Non-pigmented ciliary epithelial cell (primary cell): ENCODE measurements around the gene CREBBP.

Experiments used
- DNase-seq: peaks from one replicate; pipeline ENCODE4 v3.0.0-alpha.2; 2010; ENCODE audit warnings: low read depth

Gene CREBBP

DNA sequence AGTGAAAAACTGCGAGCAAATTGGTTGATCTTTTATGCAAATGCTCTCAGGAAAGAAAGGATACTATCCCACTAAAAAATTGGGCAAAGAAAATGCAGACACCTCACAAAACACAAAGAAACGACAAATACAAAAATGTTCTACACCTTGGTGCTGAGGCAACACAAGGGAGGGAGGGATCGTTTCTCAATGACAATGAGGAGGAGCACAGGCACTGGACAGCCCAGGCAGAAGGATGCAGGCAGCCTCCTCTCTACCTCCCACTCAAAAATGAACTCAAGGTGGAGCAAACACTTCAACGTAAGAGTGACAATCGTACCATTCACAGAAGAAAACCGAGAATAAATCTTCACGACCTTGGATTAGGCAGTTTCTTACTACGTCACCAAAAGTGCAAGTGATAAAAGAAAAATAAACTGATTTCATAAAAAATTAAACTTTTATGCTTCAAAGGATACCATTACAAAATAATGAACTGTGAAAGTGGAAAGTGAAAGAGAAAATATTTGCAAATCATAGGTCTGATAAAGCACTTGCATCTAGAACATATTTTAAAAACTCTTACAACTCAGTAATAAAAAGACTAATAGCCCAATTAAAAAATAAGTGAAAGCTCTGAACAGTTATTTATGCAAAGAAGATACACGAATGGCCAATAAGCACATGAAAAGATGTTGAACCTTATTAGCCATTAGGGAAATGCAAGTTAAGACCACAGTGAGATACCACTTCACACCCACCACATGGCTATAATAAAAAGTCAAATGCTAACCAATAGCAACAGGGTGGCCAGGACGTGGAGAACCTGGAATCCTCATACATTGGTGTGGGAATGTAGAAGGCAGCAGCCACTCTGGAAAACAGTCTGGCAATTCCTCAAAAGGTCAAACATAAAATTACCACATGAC lies 82.4 kb downstream of the CREBBP start:
- no peak for DNase-seq

DNA sequence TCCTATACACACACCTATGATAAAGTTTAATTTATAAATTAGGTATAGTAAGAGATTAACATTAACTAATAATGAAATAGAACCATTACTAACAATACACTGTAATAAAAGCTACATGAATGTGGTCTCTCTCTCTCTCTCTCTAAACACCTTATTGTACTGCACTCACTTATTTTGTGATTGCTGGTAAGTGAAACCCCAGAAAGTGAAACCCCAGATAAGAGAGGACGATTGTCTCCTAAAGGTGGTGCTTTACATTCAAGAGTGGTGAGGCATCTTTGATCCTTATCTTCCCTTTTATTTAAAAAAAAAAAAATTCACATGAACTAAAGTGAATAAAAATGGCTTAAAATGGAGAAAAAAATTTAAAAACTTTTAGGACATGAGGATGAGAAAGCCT lies 83.0 kb downstream of the CREBBP start:
- no peak for DNase-seq

DNA sequence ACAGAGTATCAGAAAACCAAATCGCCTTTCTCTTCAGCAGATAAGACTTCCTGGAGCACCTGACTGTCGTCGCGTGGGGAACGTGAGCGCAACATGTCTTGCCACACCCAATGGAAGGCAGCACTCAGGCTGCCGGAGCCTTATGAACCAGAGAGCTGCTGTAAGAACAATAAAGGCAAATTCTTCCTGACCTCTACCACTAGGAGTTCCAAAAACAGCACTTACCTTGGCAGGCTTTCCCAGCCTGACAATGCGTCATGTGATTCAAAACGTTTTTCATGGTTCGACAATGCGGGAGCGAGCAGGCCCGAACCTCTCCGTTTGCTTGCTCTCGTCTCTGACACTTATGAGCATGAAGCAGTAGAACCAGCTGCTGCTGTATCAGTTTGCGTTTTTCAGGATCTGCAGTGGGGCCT lies 87.3 kb downstream of the CREBBP start:
- no peak for DNase-seq

DNA sequence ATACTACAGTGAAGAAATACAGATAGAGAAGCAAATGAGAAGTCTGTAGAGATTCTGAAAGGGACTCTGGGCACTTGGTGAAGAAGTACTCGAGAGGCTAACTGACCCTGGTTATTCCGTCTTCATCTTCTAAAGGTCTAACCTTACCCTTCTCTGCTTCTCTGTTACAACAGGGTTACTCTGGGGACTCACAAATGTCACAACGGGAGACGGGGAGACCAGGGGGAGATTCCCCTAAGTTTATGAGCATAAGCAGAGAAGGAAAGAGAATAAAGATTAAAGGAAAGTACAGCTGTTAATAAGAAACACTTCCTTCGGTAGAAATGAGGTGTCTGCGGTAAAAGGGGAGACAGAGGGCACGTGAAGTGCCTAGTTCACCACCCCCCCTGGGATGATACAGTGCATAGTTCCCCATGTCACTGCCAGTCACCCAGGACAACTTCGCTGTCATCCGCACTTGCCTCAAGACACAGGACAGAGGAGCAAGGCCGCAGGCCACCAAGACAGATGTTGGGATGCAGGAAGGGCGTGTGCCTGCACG lies 88.0 kb downstream of the CREBBP start:
- no peak for DNase-seq

DNA sequence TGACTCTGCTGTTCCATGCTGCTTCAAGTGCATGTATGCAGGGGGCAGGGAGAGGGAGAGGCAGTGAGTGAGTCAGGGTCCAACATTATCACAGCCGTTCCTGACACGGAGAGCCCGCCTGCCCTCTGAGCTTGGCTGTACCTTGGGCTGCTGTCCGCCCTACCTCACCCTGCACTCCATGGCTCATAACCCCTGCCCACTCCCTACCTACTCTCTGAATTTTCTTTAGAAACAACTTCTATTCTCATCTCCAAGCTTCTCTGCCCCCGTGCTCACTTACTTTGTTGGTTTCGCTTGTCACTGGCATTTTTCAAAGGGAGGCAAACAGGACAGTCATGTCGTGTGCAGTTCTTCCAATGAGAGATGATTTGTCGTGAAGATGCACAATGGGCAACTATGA lies 88.8 kb downstream of the CREBBP start:
- DNase-seq = no peak

DNA sequence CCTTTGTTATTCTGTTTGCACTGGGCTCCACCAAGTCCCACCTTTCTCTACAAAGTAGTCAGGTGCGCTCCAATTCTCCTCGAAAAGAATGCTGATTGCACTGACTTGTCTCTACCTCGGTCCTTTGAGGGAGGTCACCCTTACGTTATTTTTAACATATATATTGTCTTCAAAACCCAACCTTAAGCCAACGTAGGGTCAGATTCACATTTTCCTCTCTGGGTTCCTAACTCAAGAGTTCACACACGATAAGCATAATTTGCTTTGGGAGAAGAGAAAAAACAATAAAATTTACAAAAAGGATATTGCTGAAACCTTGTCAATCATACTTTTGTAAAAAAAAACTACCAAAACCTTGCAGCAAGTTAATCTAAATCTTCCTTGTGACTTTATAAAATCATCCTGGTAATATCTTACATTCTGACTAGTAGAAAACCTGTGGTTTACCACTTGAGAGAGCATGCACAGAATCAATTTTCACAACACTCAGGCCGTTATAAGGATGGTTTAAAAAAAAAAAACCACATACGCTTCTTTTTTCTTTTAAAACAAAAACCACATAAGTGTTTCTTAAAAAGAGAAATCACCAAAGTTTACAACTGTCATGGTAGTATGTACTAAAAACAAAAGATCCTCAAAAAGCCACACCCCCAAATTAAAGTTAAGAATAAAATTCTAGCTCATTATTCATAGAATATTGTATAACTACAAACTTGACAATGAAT lies 91.0 kb downstream of the CREBBP start:
- DNase-seq = no peak

DNA sequence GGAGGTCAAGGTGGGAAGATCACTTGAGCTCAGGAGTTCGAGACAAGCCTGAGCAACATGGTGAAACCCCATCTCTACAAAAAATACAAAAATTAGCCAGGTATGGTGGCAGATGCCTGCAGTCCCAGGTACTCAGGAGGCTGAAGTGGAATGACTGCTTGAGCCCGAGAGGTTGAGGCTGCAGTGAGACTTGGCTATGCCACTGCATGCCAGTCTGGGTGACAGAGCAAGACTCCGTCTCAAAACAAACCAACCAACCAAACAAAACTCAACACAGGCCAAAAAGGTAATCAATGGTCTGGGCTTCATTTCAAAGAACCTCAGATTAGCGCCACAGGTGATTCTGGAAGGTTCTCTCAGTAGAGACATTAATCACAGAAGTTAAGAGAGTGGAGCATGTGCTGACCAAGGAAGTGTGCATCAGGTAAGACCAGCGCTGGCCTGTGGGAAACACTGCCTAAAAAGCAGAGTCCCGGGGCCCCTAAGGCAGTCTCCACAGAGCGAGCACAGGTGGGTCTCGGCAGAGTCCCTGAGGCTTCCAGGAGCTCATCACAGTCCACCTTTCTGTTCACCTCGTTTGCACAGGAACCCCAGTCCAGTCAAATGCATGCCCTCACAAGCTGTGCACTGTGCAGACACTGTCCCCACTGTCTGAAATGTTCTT lies 91.7 kb downstream of the CREBBP start:
- DNase-seq = no peak

DNA sequence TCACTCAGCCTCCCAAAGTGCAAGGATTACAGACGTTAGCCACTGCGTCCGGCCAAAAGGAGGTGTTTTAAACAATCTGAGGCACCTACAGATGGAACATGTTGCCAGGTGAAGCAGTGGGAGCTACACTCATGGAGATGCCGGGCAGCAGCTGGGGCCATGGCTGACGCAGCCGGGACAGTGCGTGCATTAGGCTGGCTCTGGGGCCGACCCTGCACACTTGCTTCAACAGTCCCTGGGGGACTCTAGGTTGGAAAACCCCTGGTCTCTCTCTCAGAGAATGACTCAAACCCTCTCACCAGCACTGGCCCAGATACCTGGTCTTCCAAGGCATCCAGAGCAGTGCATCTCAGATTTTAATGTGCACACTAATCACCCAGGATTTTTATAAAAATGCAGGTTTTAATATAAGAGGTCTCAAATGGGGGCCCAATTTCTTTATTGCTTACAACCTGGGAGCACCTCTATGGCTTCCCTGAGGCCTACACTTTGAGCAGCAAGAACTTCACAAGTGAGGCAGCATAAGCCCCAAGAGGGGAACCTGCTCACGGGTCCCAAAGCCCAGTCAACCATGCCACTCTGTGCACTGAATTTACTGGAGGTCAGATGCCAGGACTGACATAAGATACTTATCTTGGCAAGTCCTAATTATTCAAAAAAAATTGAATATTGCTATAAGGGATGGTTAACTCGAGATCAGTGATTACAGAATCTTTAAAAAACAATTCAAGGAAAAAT lies 92.4 kb downstream of the CREBBP start:
- DNase-seq = no peak

DNA sequence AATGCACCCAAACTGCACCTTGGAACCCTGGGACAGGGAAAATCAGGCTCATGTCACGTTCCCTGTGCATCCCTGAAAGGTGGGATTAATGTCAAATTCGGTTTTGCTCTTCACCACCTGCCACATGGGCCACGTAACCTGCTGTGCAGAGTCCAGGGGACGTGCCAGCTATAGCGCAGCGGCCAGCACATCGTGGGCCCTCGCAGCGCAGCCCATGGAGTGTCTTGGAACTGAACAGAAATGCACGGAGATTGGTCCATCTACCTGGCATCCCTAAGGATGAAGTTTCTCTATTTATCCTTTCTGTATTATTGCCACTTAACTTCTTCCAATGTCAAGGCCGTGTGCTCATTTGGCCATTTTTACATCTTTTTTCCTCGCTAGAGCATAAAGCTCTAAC lies 95.1 kb downstream of the CREBBP start:
- DNase-seq = no peak

DNA sequence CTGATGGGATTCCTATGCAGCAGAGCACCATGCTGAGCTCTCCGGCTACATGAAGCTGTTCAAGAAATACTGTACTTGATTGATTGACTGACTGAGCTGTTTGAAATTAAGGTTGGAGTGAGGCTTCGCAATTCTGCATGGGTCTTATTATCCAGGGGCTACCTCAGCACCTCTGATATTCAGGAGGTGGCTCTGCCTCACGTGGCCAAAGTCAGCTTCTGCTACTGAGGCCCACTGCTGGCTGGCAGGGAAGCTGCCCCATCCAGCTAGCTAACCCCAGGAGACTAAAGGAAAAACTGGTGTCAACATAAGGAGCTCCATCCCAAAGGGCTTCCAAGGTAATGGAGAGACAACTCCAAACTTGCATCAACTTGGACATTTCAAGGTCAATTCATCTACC lies 97.0 kb downstream of the CREBBP start:
- no peak for DNase-seq

DNA sequence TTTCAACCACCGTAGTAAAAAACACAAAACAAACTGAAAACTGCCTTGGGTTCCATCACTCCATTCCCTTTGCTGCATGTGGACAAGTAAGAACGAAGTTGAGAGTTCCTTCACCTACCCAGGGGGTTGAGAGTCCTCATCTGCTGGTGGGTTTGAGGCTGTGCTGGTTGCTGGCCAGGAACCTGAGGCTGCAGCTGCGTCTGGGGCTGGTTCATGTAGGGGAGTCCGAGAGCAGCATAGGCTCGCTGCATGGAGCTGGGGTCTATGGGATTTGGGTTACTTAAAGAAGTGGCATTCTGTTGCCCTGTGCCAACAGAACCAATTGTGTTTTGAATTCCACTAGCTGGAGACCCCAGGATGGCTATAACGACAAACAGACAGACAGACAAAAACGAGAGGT lies 97.9 kb downstream of the CREBBP start:
- no peak for DNase-seq

DNA sequence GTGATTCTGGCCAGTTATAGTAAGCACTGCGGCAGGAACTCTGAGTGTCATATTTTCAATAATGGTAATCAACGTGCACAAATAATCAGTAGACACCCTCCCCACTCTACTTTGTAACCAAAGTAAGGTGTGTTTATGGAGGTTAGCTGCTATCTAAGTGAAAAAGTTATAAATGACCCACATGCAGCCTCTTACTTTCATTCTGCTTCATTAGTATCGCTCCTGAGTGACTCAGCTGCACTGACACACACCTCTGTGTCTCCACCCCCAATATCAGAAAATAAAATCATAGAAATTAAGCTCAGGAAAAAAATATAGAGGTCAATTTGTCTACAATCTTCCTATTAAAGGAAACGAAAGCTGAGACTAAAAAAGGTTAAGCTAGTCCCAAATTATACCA lies 99.1 kb downstream of the CREBBP start:
- DNase-seq = no peak

DNA sequence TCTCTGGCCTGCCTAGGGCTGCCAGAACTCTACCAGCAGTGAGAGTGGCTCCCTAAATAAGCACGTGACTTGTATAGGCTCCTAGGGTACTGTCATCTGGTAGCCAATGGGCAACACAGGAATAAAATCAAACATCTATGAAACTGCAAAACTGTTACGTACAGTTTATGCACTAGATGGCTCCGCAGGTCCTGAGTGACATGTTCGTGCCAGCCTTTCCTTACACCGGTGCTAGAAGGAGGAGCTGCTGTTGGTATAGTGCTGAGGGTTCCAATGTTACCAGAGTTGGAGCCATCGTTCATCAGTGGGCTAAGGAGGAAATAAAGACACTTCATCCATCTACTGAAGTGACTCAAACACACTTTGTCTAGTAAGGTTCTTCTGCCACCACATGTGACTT lies 99.9 kb downstream of the CREBBP start:
- DNase-seq = no peak

DNA sequence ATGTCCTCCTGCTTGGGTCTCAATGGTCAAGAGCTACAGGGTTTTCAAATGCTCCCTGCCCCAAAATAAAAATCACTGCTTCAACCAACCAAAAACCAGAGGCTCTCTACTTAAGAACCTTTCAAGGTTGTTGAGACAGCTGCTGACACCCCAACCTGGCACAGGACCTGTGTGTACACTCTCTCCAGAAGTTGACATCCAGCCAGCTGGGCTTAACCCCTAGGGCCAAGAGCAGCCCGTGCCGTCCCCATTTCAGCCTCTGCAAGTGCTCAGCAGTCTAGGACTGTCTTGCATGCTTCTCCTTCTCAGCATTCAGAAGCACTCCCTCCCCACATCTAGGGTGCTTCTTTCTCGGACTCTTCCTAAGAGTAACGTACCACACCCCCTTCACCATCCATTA lies 104.2 kb downstream of the CREBBP start:
- no peak for DNase-seq

DNA sequence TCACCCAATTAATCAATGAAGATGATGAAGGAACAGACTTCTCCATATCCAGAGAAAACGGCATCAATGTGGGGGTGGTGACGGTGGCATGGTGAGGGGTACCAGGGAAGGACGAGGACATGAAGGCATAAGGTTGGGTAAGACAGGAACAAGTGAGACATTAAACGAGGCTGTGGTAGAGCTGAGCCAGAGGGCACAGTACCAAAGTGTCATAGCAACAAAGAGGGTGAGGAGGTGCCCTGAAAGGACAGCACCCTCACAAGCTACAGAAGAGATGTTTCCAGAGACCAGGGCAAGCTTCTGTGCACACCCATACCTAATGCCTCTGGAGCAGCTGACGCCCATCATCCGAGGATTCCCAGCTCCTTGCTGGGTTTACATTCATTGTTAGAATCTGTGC lies 105.7 kb downstream of the CREBBP start:
- no peak for DNase-seq

DNA sequence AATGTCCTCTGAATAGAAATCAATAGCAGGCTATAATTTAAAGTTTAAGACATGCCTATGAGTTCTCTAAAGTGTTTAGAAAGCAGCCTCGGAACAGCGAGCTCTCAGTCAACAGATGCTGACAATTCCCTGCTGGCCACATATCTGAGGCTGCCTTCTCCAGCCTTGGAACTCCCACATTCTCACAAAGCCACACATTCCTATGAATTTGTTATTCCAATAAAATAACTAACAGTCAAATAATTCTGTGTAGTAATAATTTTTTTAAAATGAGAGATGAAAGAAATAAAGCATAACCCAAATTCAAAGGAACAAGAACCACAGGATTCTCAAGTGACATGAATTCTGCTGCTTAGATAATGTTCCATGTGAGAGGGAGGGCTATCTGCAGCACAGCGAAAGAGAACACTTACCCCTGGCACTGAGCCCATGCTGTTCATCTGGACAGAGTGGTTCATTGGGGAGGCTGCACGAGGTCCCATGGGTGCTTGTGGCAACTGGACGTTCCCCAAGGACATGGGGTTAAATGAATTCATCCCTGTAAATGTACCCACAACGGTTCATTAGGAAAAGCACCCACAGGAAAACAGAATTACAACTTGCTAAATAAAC lies 106.3 kb downstream of the CREBBP start:
- DNase-seq = no peak

DNA sequence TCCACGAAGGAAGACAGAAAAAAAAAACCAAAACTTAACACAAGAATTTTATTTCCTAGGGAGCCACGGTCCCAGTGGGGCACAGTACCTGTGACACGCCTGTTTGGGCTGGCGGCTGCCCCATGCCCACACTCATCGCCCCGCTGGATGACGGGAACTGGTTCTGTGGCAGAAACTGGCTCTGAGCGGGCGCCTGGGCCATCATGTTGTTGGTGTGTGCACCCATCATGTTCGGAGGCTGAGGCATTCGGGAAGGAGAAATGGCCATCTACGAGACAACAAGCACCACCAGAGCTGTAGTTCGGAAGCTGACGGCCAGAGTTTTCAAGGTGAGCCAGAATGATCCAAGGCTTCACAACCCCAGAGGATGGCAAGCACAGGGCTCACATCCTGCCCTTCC lies 106.8 kb downstream of the CREBBP start:
- DNase-seq = no peak

DNA sequence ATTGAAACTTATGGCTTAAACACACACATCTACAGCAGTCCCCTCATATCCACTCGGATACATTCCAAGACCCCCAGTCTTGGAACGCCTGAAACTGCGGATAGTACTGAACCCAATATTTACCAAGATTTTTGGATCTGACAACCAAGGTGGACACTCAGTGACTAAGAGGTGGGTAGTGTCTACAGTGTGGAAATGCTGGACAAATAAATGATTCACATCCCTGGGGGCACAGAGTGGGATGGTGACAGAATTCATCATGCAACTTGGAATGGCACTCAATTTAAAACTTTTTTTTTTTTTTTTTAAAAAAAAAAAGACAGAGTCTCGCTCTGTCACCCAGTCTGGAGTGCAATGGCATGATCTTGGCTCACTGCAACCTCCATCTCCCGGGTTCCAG lies 109.0 kb downstream of the CREBBP start:
- no peak for DNase-seq

DNA sequence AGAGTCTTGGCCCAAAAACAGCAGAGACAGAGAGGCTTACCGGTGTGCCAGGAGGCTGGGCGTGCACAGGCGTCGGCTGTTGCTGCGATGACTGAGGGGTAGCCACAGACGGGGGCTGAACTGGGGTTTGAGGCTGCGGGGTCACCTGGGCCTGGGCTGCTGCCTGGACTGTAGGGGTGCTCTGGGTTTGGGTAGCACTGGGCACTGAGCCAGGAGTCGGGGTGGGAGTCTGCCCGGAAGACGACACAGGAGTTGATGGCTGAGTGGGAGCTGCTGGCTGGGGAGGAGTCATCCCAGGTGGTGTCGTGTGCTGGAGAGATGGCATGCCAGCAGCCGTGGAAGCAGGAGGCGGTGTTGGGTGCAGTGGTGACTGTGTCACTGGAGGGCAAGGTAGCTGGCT lies 110.0 kb downstream of the CREBBP start:
- DNase-seq = no peak

DNA sequence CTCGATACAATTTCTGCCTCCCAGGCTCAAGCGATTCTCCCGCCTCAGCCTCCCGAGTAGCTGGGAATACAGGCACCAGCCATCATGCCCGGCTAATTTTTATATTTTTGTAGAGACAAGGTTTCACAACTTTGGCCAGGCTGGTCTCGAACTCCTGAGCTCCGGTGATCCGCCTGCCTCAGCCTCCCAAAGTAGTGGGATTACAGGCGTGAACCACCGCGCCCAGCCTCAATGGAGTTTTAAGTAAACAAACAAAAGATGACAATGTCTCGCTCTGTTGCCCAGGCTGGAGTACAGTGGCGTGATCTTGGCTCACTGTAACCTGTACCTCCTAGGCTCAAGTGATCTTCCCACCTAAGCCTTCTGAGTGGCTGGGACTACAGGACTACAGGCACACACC lies 110.6 kb downstream of the CREBBP start:
- DNase-seq = no peak

DNA sequence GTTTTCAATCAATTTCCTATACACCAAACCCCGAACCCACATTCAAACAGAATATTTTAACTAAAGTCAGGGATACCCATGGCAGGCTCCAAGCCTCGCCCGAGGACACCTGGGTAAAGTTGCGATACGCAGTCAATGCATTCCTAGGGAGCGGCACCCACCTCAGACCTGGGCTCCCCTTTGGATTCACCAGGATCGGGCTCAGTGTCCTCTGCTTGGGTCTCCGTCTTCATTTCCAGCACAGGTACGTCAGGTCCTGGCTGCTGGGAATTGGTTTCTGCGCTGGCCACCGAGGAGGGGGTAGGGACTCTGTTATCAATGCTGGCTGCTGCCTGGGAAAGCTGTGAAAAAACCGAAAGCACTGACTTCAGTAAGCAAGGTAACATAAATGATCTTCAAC lies 111.5 kb downstream of the CREBBP start:
- DNase-seq = no peak
